ENCODE results near the gene ZFP90.
"Not testable (repeated sequence)": the region's sequence is repeated elsewhere in the genome, so short reads cannot be mapped to it uniquely, and the experiment has no call there.

The ZFP90 gene

DNA sequence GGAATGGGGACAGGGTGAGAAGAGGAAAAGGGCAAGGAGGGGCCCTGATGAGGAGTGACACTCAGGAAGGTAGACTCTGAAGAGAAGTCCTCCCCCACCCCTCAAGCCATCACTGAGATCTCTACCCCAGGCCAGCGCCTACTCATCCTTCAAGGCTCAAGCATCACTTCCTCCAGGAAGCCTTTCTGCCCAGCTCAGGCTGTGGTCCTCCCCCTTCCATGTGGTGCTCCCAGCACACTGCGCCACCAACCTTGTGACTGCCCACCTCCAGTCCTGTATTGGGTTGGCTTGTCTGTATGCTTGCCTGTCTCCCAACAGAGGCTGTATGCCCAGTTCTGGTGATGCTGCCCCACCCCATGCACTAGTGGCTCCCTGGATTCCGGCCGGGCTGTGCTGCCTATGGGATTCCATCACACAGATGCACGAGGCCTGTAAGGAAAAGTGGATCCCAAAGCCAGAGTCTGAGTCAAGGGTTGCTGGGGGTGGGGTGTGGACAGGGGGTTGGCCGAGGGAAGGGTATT is 19.8 kb upstream of the ZFP90 start:
- no peak for DNase-seq

DNA sequence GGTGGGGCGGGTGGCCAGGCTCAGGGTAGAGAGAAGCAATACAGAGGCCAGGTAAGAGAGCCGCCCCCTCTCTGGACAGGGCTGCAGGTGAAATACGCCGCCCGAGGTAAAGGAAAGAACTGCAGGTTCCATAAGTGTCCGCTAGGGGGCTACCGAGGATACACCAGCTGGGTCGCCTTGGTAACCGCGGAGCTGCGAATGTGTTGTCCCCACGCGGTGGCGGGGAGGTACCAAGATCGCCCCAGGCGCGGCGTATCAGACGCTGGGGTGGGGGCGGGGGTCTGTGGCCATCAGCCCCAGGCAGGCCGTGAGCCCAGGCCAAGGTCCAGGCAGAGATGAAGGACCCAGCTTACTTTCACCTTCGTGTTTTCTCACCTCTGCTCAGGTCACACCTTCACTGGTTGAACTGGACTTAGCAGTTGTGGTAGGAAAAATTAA is 18.4 kb upstream of the ZFP90 start:
- DNase-seq: peak; percentile 50

DNA sequence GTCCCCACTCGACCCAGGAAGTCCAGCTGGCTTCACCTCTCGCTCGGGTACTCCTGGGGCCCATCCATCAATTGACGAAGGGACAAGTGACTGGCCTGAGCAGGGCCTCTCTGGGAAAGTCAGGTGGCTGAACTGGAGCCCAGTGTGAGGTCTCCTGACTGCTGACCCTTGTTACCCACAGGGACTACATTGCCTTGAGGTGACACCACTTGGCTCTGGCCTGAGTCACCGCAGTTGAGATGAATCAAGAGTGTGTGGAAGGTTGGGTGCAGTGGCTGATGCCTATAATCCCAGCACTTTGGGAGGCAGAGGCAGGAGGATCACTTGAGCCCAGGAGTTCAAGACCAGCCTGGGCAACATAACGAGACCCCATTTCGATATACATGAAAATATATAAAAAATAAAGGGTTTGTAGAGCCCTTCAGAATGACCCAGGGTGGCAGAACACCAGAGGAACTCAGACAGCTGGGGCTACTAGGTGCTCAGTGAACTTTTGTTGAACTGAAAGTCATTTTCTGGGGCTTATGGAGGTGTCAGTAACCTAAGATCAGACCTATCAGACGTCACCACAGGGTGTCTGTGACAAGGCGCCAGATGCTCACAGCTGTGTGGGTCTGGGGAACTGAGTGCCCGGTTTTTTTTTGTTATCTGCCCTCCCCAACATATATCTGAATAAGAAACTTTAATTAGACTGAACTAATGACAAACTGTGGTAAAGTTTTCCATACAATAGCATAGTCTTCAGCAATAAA is 14.8 kb upstream of the ZFP90 start:
- no peak for DNase-seq

DNA sequence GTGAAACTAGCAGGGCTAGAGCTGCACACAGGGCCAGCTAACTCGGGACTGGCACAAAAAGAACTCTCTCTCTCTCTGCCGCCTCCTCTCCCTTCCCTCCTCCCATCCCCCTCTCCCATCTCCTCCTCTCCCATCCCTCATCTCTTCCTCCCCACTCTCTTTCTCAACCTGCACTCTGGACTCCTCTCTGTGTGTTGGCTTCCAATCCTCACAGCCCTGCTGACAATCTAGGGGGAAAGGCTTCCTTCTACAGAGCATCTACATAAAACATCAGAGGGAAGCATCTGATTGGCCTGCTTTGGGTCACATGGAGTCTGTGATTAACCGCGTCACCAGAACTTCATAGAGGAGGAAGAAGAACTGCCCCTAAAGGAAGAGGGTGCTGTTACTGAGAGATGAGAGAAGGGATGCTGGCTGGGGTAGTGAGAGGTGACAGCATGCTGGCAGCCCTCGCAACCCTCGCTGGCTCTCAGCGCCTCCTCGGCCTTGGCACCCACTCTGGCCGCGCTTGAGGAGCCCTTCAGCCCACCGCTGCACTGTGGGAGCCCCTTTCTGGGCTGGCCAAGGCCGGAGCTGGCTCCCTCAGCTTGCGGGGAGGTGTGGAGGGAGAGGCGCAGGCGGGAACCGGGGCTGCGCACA is 12.8 kb upstream of the ZFP90 start:
- DNase-seq: no peak

DNA sequence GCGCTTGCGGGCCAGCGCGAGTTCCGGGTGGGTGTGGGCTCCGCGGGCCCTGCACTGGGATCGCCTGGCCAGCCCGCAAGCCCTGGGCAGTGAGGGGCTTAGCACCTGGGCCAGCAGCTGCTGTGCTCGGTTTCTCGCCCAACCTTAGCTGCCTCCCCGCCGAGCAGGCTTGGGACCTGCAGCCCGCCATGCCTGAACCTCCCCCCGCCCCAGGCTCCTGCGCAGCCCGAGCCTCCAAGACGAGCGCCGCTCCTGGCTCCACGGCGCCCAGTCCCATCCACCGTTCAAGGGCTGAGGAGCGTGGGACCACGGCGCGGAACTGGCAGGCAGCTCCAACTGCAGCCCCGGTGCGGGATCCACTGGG is 12.3 kb upstream of the ZFP90 start:
- DNase-seq: no peak

DNA sequence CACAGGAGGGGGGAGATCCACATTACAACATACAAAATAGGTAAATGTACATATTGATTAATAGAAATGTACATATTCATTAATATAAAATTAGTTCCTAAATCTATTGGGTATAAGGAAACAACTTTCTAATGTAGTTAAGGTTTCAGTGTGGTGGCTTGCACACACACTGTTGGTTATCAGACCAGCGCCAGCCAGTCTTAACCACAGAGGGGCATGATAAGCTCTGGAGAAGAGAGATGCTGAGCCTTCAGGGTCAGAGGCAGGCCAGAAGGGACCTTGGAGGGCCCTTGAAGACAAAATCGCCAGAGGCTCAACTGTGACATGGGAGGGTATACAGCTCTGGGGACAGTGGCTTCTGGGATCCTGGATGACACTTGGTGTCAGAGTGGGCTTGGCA is 10.9 kb upstream of the ZFP90 start:
- DNase-seq: no peak

DNA sequence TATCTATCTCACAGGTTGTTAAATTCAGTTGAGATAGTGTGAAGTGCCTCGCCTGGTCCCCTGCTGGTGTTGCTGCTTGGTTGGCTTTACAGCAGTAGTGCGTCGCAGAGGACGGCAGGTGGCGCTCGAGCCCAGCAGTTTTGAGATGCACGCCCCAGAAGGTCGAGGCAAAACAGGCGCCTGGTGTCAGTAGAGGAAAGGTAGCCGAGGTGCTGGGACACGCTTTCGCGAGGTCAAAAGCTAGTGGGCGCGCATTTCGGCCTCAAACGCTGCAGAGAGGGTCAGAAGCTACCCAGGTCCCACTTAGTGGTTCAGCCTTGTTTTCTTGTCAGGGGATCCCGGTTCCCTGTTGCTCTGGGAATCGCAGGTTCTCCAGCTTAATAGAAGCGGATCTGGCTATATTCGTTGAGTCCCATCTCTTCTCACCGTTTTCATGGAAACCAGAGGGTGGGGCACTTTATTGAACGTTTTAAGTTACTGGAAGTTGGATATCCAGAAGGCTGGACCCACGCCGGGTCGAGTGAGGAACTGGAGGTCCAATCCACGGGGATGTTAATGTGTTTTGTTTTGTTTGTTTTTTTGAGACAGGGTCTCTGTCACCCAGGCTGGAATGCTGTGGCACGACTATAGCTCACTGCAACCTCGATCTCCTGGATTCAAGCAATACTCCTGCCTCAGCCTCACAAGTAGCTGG is 10.3 kb upstream of the ZFP90 start:
- peak; percentile 68 for DNase-seq

DNA sequence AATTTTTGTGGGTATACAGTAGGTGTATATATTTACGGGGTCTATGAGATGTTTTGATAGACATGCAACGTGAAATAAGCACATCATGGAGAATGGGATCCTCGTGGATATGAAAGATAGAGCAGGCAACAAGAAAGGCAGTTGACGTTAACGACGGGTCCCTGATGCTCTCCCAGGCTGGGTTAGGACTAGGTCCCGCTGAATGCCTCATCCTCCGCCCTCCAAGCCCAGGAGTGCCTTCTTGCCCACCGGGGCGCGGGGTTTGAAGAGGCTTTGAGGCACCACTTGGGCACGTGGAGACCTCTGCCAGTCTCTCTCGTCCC is 9.5 kb upstream of the ZFP90 start:
- DNase-seq: no peak

DNA sequence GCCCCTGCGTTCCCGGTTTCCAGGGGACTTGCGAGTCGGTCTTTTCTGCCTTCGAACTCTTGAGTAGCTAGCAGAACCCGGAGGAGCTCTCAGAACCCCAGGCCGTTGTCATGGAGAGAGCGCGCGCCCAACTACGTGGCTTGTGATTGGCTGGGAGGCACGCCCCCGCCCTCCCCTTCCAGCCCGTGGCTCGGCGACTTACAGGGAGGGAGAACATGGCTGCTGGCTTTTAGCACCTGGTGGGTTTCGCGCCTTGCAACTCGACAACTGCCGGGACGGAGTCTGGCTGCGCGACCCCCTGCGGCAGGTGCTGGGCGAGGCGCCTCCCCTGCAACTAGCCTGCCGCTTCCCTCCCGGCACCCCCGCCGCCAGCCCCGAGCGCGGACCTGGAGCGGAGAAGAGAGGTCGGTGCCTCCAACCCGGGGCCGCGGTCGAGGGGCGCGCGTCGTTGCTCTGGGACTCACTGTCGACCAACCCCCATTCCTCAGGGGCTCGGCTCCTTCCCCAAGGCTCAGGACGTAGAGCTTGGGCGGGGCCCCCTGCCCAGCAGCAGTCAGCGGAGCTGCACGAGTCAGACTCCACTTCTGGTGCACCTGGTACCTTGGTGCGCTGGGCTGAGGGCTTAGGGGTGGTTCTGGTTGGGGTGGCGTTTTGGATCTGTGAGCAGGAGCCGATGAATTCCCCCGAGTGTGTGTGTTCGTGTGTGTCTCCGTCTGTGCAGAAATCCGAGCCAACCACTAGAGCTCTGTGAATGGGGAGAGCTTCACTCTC is 9.0 kb upstream of the ZFP90 start:
- DNase-seq: peak; percentile 54

DNA sequence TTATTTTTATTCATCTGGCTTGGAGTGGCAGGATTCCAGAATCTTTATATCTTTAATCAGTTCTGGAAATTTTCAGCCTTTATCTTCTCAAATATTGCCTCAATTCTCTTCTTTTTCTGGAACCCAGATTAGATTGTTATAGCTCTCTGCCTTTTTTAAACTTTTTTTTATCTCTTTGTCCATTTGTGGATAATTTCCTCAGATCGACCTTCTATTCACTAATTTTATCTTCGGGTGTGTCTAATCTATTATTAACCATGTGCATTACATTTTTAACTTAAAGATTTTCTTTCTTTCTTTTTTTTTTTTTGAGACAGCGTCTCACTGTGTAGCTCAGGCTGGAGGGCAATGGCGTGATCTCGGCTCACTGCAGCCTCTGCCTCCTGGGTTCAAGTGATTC is 5.2 kb upstream of the ZFP90 start:
- no peak for DNase-seq

DNA sequence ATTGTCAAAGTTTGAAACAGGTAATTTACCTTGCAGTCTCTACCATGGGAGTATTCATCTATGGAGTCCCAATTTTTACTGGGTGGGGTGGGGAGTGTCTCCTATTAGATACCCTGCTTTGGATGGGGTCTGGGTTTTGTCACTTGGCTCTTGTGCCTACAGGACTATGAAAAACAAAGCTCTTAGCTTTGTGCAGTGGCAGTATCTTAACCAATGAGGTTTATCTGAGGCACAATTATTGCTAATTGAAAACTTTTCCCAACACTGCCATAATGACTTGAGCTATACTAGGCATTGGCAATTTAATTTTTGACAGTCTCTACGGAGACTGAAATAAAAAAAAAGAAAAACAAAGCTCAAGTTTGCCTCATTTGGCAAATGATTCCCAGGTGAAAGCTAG is 3.8 kb upstream of the ZFP90 start:
- no peak for DNase-seq

DNA sequence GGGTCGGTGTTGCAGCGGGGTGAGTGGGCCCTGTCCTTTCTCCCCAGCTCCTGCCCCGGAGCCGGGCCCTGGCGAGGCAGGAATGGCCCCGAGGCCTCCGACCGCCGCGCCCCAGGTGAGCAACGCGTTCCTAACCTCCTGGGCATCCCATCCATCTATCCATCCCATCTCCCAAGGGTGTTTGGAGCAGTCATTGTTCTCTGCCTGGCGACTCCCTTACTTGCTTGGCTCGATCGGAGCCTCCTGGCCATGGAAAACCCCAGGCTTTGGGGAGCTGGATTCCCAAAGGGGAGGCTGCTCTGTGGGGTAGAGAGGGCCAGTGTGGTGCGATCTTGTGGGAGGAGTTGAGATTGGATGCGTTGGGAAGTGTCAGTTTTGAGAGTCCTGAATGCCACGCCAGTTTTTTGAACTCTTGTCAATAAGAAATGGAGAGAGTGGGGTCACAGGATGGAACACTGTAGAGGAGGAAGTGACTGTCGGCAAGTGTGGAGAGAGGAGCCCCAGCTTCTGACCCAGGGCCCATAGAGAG is 684 bp downstream of the ZFP90 start:
- DNase-seq: no peak

DNA sequence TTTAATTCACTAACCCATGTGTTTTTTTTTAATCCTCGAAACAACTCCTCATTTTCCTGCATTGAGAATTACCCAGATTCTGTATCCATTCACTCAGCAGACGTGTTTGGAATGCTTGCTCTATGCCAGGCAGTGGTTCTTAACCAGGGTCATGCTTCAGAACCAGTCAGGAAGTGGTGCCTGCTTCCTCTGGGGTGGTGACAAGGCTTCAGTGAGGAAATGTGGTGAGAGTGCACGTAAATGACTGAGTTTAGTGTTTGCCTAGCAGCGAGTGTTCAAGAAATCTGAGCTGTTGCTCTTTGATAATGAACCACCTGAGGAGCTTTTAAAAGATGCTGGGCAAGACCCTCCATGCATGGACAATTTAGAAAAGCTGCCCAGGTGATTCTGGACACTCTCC is 9.9 kb downstream of the ZFP90 start:
- DNase-seq: no peak

DNA sequence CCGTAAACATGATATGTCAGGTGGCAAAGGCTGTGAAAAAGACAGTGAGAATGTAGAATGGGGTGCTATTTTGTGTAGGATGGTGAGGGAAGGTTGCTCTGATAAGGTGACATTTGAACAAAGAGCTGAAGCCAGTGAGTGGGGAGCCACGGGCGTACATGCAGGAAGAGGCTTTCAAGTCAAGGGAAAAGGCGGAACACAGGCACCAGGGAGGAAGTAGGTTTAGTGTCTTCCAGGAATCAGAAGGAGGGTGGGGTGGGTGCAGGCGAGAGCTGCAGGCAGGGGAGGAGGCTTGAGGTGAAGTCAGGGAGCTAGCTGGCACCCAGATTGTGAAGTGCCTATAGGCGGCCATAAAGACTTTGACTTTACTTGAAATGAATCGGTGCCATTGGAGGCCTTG is 14.1 kb downstream of the ZFP90 start:
- no peak for DNase-seq

DNA sequence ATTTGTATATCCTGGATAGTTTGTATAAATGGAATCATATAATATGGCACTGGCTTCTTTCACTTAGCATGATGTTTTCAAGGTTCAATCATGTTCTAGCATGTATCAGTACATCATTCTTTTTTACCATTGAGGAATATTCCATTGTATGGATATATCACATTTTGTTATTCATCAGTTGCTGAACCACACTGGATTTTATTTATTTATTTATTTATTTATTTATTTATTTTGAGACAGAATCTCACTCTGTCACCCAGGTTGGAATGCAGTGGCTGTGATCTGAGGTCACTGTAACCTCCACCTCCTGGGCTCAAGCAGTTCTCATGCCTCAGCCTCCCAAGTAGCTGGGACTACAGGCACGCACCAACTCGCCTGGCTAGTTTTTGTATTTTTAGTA is 21.2 kb downstream of the ZFP90 start:
- not testable (repeated sequence) for DNase-seq

DNA sequence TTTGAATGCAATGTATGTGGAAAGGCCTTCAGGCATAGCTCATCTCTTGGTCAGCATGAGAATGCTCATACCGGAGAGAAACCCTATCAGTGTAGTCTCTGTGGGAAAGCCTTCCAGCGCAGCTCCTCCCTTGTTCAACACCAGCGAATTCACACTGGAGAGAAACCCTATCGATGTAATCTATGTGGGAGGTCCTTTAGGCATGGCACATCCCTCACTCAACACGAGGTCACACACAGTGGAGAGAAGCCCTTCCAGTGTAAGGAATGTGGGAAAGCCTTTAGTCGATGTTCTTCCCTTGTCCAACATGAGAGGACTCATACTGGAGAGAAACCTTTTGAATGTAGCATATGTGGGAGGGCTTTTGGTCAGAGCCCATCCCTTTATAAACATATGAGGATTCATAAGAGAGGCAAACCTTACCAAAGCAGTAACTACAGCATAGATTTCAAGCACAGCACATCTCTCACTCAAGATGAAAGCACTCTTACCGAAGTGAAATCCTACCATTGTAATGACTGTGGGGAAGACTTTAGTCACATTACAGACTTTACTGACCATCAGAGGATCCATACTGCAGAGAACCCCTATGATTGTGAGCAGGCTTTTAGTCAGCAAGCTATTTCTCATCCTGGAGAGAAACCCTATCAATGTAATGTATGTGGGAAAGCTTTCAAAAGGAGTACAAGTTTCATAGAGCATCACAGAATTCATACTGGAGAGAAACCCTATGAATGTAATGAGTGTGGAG is 24.7 kb downstream of the ZFP90 start:
- DNase-seq: no peak

DNA sequence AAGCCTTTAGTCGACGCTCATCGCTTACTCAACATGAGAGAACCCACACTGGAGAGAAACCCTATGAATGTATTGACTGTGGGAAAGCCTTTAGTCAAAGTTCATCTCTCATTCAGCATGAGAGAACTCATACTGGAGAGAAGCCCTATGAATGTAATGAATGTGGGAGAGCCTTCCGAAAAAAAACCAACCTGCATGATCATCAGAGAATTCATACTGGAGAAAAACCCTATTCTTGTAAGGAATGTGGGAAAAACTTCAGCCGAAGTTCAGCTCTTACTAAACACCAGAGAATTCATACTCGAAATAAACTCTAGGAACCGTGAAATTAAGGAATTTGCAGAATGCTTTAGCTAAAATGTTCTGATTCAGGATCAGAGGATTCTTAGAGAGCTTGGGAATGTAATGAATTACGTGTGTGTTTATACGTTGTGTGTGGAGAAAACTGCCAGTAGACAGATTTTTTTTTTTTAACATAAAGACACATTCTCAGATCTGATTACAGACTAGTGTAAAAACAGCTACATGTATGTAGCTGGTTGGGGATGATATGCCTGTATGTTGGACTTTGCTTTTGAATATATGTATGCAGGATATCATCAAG is 25.4 kb downstream of the ZFP90 start:
- DNase-seq: no peak

DNA sequence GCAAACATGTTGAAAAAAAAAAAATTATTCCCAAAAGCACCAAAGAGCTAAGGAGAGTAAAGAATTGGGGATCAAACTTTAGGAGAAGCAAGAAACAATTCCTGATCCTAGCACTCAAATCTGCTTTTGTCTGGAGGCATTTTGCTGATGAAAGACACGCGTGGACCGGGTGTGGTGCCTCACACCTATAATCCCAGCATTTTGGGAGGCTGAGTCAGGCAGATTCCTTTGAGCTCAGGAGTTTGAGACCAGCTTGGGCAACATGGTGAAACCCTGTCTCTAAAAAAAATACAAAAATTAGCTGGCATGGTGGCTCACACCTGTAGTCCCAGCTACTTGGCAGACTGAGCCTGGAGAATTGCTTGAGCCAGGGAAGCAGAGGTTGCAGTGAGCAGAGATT is 35.4 kb downstream of the ZFP90 start:
- DNase-seq: no peak

DNA sequence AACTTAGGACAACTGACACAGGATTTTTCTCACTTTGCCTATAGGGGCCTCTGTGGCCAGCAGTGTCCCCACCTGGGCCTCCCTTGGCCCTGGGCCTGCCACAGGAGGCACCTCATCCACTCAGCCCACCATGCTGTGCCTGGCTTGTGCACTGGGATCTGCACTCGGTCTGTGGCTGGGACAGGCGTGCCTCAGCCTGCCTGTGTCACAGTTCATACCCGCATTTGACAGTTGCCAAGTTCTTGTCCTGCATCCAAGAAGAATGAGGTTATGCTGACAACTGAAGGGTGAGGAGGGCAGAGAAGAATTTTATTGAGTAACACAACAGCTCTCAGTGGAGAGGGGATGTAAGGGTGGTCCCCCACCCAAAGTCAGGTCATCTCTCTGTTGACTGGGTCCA is 36.0 kb downstream of the ZFP90 start:
- no peak for DNase-seq

DNA sequence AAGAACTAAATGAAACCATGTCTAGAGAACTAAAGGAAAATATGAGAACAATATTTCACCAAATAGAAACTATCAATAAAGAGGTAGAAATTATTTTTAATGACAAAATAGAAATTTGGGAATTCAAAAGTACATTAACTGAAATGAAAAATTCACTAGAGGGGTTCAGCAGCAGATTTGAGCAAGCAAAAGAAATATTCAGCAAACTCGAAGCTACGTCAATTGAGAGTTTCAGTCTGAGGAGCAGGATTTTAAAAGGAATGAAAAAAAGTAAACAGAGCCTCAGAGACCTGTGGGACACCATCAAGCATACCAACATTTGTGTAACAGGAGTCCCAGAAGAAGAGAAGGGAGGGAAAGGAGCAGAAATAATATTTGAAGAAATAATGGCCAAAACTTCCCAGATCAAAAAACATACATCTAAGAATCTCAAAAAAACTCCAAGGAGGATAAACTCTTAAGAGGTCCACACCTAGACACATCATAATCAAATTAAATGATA is 38.3 kb downstream of the ZFP90 start:
- DNase-seq: no peak

DNA sequence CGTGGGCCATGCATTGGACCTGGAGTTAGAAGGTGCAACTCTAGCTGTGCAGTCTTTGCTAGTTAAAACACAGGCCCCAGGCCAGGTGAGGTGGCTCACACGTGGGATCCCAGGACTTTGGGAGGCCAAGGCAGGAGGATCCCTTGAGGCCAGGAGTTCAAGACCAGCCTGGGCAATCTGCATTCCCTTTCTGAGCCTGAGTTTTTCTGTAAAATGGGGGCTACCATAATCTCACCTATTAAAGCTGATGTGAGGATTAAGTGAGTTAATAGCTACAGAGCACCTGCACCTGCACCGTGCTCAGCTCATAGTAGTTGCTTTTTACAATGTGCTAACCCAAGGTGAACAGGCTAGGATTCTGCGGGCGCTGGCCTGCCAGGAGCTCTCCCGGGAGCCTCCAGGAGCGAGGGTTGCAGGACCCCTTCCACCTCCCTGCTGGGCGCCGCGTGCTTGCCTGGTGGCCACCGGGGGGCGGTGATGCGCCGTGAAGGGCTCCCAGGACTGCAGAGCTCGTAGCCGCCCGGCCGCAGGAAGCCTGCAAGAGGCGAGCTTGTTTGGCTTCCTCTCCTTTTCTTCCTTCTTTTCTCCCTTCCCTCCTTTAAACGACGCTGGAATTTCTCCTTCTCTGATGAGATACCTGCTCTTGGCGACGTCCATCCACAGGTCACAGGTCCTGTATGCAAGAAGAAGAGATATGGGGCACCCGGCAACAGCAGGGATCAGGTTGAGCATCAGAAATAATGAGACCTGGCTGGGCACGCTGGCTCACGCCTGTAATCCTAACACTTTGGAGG is 51.3 kb downstream of the ZFP90 start:
- DNase-seq: no peak

Data from NCI-H1694 treated with DMSO at 0.1 percent for 48 hours (cell line).